Kidney (tissue), 14 donors: ENCODE results near the gene NEAT1. TPM values are rescaled to one million over a fixed set of nuclear protein-coding genes. Genes with fewer than 3 reads are reported as not detected.
A peak's percentile ranks its signal among the peaks of the same experiment; 100 is the strongest.

Experiments used
- DNase-seq, 5 donors: peaks; one replicate each; pipeline ENCODE4 v3.0.0-alpha.2; 2013 to 2020
- FAIRE-seq: peaks from 2 replicates; lab custom pipeline; 2012; peaks lifted over from hg19 to GRCh38; lab: Jason Lieb, UNC
- H3K27ac ChIP-seq, 2 donors: one replicate each; pipeline ENCODE4 v1.7.0; 2013; ENCODE audit warnings: low read depth in 2 of 2, low read length in 2 of 2, inconsistent platforms in 1 of 2
- H3K27me3 ChIP-seq: one replicate; pipeline ENCODE4 v1.7.1; 2013; ENCODE audit warnings: low read length, inconsistent platforms; ENCODE audit not compliant: control insufficient read depth, insufficient read depth
- H3K36me3 ChIP-seq, 3 donors: one replicate each; pipeline versions ENCODE4 v1.7.0 to v1.7.1; 2013; ENCODE audit warnings: low read length in 3 of 3, control low read depth in 1 of 3, inconsistent platforms in 1 of 3; ENCODE audit not compliant: insufficient read depth in 3 of 3, control insufficient read depth in 2 of 3
- H3K4me1 ChIP-seq, 3 donors: one replicate each; pipeline versions ENCODE4 v1.7.0 to v1.7.1; 2013; ENCODE audit warnings: low read length in 3 of 3, inconsistent platforms in 1 of 3, low read depth in 1 of 3; ENCODE audit not compliant: control insufficient read depth in 2 of 3, insufficient read depth in 2 of 3
- H3K4me3 ChIP-seq, 3 donors: one replicate each; pipeline versions ENCODE4 v1.7.0 to v1.8.1; 2013; ENCODE audit warnings: low read length in 3 of 3, control low read depth in 1 of 3, inconsistent platforms in 1 of 3
- H3K9ac ChIP-seq, 3 donors: one replicate each; pipeline versions ENCODE4 v1.7.0 to v1.7.1; 2013; ENCODE audit warnings: low read length in 3 of 3, control low read depth in 1 of 3, inconsistent platforms in 1 of 3
- H3K9me3 ChIP-seq, 3 donors: one replicate each; pipeline versions ENCODE4 v1.7.0 to v1.7.1; 2013; ENCODE audit warnings: low read length in 3 of 3, control low read depth in 1 of 3, inconsistent platforms in 1 of 3; ENCODE audit not compliant: control insufficient read depth in 2 of 3, insufficient read depth in 1 of 3
- intact Hi-C: fragments of 100-400 bp; cut with DNase I; formaldehyde crosslinking; loops from one replicate; pipeline ENCODE4 v1.11.1; 2022
- polyA plus RNA-seq: library from polyadenylated mRNA; stranded (reverse); fragments of 350-450 nt; fragmentation: Illumina TruSeq; extraction: RNeasy Lipid Tissue Mini Kit (QIAGEN cat#74804); gene quantifications from one replicate; pipeline ENCODE4 v1.2.3, GENCODE V29; 2014; ENCODE audit warnings: low read depth, low replicate concordance; ENCODE audit not compliant: insufficient read depth
- total RNA-seq: library from RNA; stranded (reverse); fragmentation: NEBNext Ultra II Directional; extraction: Animal tissue kit (Norgen Biotek cat#: 25700); gene quantifications from one replicate; pipeline ENCODE4 v1.2.1, GENCODE V29; 2021
- TF ChIP-seq, protein P1 (sequence below): IDR thresholded peaks from 3 replicates; pipeline ENCODE4 v1.5.1; 2012; ENCODE audit warnings: mild to moderate bottlenecking, moderate library complexity, borderline replicate concordance; ENCODE audit not compliant: insufficient read depth; ENCODE audit errors: extremely low read depth
- donor health status: control.
- donor health status: control.
- donor health status: control.
- donor health status: control.
- donor health status: control.
- donor health status: DM: yes; HTN: yes; CAD: no.
- donor health status: Normal renal cell carcinoma (clear cell type).

The NEAT1 gene
- total and polyA plus RNA-seq, 2 donors from 2014 or later = 595 to 1,006 TPM

DNA sequence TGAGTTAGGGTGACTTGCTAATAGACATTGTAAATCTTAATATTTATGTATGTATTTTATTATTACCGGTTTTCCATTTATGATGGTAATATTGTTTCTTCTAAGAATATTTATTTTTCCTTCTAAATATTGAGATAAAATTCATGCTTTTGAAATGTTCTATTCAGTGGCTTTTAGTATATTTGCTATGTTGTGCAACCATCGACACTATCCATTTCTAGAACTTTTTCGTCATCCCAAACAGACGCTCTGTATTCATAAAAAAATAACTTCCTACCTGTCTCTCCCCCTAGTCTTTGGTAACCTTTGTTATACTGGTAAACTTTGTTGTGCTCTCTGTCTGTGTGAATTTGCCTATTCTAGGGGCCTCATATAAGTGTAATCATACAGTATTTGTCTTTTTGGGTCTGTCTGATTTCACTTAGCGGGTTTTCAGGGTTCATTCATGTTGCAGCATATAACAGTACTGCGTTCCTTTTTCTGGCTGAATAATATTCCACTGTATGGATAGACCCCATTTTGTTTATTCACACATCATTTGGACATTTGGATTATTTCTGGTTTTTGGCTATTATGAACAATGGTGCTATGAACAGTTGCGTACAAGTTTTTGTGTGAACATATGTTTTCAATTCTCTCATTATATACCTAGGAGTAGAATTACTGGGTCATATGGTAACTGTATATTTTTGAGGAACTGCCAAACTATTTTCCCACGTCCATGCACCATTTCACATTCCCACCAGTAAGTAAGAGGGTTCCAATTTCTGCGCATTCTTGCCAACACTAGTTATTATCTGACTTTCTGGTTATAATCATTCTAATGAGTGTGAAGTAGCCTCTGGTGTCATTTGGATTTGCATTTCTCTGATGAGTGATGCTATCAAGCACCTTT, 15.9 kb downstream of the NEAT1 start:
- no peak overlapping the region for H3K4me3 ChIP-seq
- H3K27ac ChIP-seq = peak overlapping the region in 1 of 2 donors; percentile 52
- H3K9ac ChIP-seq = no peak overlapping the region
- peaks cover 3 to 66% (median 21%) of the 10 kb centered on the region in 3 donors for H3K36me3 ChIP-seq
- H3K4me1 ChIP-seq = peaks cover 0 to 26% (median 19%) of the 10 kb centered on the region in 3 donors
- TF ChIP-seq, protein P1, sequence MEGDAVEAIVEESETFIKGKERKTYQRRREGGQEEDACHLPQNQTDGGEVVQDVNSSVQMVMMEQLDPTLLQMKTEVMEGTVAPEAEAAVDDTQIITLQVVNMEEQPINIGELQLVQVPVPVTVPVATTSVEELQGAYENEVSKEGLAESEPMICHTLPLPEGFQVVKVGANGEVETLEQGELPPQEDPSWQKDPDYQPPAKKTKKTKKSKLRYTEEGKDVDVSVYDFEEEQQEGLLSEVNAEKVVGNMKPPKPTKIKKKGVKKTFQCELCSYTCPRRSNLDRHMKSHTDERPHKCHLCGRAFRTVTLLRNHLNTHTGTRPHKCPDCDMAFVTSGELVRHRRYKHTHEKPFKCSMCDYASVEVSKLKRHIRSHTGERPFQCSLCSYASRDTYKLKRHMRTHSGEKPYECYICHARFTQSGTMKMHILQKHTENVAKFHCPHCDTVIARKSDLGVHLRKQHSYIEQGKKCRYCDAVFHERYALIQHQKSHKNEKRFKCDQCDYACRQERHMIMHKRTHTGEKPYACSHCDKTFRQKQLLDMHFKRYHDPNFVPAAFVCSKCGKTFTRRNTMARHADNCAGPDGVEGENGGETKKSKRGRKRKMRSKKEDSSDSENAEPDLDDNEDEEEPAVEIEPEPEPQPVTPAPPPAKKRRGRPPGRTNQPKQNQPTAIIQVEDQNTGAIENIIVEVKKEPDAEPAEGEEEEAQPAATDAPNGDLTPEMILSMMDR = no peak
- H3K27me3 ChIP-seq = no peaks in the 10 kb centered on the region
- no peak for DNase-seq
- FAIRE-seq = no peak
- no peaks in the 10 kb centered on the region for H3K9me3 ChIP-seq
- intact Hi-C loops = no loop called here

DNA sequence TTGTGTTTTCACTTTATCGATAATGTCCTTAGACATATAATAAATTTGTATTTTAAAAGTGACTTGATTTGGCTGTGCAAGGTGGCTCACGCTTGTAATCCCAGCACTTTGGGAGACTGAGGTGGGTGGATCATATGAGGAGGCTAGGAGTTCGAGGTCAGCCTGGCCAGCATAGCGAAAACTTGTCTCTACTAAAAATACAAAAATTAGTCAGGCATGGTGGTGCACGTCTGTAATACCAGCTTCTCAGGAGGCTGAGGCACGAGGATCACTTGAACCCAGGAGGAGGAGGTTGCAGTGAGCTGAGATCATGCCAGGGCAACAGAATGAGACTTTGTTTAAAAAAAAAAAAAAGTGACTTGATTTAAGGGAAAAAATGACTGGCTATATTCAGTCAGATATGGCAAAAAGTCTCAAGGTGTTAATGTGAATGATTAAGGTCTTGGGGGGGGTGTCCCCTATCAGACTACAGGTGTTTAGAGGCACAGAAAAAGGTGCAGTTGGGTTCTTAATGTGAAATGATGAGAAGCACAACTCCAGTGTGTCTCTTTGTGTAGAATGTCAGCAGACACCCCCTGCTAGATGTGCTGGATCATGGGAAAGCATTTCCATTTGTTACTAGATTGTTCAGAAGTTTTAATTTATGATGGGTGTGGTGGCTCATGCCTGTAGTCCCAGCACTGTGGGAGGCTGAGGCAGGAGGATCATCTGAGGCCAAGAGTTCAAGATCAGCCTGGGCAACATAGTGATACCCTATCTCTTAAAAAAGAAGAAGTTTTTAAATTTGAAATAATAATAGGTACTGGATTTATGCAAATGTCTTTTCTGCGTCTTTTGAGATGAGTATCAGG, 17.0 kb downstream of the NEAT1 start:
- Histone ChIP-seq H3K9me3 (no peaks in the 10 kb centered on the region), H3K9ac (peak overlapping the region in 1 of 3 donors; percentile 17), H3K27me3 (no peaks in the 10 kb centered on the region), H3K36me3 (peaks cover 3 to 71% (median 19%) of the 10 kb centered on the region in 3 donors), H3K27ac (peak overlapping the region; percentile 9 to 33), H3K4me3 (no peak overlapping the region), H3K4me1 (peaks cover 0 to 20% (median 16%) of the 10 kb centered on the region in 3 donors)
- TF ChIP-seq, protein P1 = no peak
- DNase-seq (no peak), FAIRE-seq (no peak)
- intact Hi-C loops = no loop called here

DNA sequence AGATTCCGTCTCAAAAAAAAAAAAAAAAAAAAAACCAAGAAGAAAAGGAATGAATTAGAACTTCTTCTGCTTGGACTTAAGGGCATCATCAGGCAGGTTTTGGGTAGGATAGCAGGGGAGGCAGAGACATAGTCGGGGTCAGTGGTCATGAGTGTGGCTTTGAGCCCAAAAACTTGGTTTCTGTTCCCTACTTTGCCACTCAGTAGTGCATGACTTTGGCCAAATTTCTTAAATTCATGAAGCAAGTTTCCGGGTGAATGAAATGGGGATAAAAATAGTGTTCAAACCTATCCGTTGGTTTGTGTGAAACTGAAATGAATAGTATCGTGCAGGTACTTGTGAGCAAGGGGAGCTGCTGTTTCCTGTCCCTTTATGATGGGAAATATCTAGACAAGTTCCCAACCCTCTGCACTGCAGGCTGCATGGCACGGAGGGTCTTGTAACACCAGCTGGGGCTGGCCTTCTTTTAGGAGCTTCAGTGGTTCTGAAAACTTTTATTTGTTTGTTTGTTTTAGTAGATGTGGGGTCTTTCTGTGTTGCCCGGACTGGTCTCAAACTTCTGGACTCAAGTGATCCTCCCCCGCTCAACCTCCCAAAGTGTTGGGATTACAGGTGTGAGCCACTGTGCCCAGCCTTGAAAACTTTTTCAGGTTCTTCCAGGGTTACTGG, 18.4 kb downstream of the NEAT1 start:
- Histone ChIP-seq H3K27ac (peak overlapping the region; percentile 26 to 49), H3K9ac (peak overlapping the region in 2 of 3 donors; percentile 28 to 37), H3K27me3 (no peaks in the 10 kb centered on the region), H3K9me3 (no peaks in the 10 kb centered on the region), H3K4me1 (peaks cover 0 to 18% (median 13%) of the 10 kb centered on the region in 3 donors), H3K36me3 (peaks cover 3 to 67% (median 16%) of the 10 kb centered on the region in 3 donors), H3K4me3 (peak overlapping the region in 1 of 3 donors; percentile 26)
- DNase-seq (peak in 1 of 5 donors; percentile 34), FAIRE-seq (no peak)
- TF ChIP-seq, protein P1 = no peak
- intact Hi-C loops = no loop called here
